Posterior vena cava (tissue), 2 donors: ENCODE measurements around the gene PRDX1. TPM values are rescaled to one million over a fixed set of nuclear protein-coding genes. Genes with fewer than 3 reads are reported as not detected.

ENCODE experiments used
- DNase-seq: peaks from one replicate; pipeline ENCODE4 v3.0.0-alpha.2; 2020; ENCODE audit warnings: low spot score
- intact Hi-C, 2 donors: fragments of 100-400 bp; cut with DNase I; formaldehyde crosslinking; loops; one replicate each; pipeline versions ENCODE4 v1.14.1 to v1.14.2; 2022 to 2023
- total RNA-seq, 2 donors: library from RNA; stranded (reverse); fragmentation: NEBNext Ultra II Directional; extraction: Animal tissue kit (Norgen Biotek cat#: 25700); gene quantifications; one replicate each; pipeline ENCODE4 v1.2.1, GENCODE V29; 2021
- donor health status: DM: yes; HTN: yes; CAD: no.
- donor health status: DM: yes; HTN: yes; CAD: no.

PRDX1 gene
- total RNA-seq, 2 donors from 2014 or later = 255 to 329 TPM

DNA sequence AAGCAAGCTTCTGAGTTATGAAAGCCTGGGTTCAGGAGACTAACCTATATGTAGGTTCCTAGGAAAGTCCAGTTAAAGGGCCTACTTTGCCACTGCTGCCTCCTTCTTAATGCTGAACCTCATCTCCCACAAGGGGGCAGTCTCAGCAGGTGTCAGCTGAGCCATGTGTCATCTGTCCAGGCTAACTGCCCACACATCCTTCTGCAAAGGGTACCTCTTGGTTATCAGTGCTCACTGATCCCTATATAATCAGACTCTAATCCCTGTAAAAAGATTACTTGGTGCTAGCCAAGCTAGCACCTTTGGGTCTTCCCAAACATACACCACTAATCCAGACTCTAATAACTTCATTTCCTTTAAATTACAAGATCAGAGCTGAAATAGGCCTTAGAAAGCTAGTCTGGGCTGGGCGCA lies 9.0 kb downstream of the PRDX1 start:
- intact Hi-C loops = loop anchor here in 1 of 2 donors (10.0 kb wide), 1 partner anchor 1182 kb away; no protein-coding TSS in a partner anchor
- DNase-seq = no peak

- intact Hi-C loops = loop anchor here in 1 of 2 donors (10.0 kb wide), 1 partner anchor 1184 kb away; no protein-coding TSS in a partner anchor
- DNase-seq = no peak
Observed at GRCh38 chr1:45510972-45511527, 10.6 kb downstream of the PRDX1 start.

DNA sequence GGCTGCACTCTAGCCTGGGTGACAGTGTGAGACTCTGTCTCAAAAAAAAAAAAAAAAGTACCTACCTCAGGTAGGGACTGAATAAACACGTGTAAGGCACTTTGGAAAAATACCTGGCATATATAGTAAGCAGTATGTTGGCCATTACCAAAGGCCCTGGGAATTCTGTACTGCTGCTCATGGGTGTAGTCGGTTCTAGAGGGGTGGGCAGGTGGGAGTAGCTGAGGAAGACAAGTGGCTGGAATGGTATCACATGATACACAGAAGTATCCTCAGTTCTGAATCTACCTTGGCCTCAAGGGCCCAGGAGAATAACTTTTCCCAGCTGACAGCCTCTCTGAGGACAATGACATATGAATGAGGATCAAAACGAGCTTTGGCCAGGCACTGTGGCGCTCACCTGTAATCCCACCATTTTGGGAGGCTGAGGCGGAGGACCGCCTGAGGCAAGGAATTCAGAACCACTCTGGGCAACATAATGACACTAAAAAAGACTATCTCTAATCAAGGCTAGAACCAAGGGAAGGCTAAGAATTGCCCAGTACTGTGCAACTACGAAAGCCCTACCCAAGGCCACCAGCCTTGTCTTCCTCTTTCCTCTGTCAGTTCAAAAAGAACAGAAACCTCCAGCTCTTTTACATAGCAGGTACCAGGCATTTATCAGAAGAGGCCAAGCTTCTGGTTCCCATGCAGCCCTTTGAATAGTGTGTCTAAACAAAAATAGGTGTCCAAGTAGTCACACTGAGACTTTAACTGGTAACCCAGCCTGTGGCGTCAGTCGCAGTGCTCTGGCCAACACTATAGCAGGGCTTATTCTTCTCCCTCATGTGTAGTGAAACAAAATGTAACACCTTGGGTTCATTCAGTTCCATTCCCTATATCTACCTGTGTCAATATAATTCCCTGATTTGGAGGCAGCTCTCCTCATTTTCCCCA lies 11.4 kb downstream of the PRDX1 start:
- intact Hi-C loops = loop anchor here in 1 of 2 donors (10.0 kb wide), 1 partner anchor 1184 kb away; no protein-coding TSS in a partner anchor
- DNase-seq = no peak

DNA sequence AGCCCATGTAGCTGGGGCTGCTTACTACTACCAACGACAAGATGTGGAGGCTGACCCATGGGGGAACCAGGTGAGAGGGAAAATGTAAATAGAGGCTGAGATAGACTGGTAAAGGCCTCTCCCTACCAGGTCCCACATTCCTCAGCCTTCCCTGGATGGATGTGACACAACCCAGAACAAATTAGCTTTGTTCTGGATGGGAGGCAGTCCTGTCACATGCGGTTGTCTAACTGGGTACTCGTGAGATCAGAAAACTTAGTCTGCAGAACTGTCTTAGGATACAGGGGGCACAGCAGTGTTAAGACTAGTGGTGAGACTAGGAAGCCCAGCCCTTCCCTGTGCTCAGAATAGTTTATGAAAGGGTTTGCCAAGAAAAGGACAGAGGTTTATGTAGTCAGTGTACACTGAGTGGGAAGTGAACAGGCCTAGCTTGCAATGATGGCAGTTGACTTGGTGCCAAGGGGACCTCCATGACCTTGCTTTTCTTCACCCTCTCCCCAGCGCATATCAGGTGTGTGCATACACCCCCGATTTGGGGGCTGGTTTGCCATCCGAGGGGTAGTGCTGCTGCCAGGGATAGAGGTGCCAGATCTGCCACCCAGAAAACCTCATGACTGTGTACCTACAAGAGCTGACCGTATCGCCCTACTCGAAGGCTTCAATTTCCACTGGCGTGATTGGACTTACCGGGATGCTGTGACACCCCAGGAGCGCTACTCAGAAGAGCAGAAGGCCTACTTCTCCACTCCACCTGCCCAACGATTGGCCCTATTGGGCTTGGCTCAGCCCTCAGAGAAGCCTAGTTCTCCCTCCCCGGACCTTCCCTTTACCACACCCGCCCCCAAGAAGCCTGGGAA lies 13.2 kb downstream of the PRDX1 start:
- no peak for DNase-seq
- intact Hi-C loops = no loop called here

GRCh38 chr1:45507893-45508292 lies 13.8 kb downstream of the PRDX1 start:
- intact Hi-C loops = no loop called here
- no peak for DNase-seq

DNA sequence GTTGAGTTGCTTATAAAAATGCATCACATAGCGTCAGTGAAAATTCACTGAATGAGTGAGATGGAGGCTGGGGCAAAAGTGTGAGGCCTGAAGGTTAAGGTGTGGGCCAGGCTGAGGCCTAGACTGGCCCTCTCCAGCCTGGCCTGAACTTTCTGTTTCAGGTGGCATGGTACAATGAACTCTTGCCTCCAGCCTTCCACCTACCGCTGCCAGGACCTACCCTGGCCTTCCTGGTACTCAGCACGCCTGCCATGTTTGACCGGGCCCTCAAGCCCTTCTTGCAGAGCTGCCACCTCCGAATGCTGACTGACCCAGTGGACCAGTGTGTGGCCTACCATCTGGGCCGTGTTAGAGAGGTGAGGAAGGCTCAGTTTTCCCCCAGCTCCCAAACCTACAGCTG lies 14.5 kb downstream of the PRDX1 start:
- intact Hi-C loops = no loop called here
- no peak for DNase-seq

GRCh38 chr1:45503462-45504360 lies 18.0 kb downstream of the PRDX1 start:
- no peak for DNase-seq
- intact Hi-C loops = no loop called here

DNA sequence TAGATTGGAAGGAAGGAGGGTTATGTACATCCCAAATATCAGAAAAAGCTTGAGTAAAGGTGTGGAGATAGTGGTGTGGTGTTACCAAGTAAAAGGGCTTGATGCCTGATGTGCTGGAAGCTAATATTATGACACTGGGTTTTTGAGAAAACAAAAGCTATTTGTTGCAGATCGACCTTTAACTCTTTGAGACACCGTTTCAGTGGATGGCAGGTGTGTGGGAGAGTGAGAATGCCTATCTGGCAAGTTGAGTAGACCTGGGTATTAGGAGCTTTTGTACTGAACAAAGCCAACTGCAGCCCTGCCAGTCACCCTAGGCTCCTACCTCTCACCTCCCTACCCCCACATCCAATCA lies 20.2 kb downstream of the PRDX1 start:
- intact Hi-C loops = no loop called here

DNA sequence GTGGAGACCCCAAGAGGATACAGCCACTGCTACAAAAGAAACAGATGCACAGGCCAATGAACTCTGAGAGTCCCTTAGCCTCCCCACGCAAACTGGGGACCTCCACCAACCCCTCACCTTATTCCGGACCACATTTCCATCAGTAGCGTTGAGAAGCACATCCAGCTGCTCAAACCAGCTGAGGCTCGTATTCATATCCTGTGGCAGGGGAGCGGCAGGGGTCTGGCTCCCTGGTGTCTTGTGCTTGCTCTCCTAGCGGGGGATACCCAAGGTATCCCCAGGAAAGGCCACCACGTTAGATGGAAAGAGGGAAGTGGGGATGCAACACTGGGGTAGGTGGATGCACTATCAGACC lies 22.3 kb downstream of the PRDX1 start:
- no peak for DNase-seq
- intact Hi-C loops = loop anchor here in 1 of 2 donors (10.0 kb wide), 1 partner anchor 485 kb away; the partner anchor contains the start of genes HECTD3 and UROD

More for the DNA sequence above, 20.2 kb downstream of the PRDX1 start:
- DNase-seq = no peak

DNA sequence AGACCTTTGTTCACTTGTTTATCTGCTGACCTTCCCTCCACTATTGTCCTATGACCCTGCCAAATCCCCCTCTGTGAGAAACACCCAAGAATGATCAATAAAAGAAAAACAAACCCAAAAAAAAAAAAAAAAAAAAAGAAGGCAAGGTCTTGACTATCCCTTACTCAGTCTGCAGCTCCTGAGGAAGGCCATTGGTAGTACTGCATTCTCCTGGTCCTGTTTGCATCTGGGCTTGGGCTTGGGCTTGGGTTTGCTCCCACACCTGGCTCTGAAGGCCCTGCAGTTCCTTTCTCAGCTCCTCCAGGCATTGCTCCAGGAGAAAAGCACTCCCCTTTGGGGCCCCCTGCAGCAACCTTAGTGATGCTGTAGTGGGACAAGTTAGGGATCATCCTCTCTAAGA lies 23.4 kb downstream of the PRDX1 start:
- DNase-seq = no peak
- intact Hi-C loops = loop anchor here in 1 of 2 donors (10.0 kb wide), 1 partner anchor 483 kb away; the partner anchor contains the start of genes HECTD3 and UROD

GRCh38 chr1:45493116-45493697 lies 28.5 kb downstream of the PRDX1 start:
- DNase-seq = no peak
- intact Hi-C loops = loop anchor here (2.0 to 10.0 kb wide), 3 partner anchors 131 to 480 kb away; partner anchors contain the start of genes UROD (in 2 of the 2) and HECTD3 (in 1 of the 2)

DNA sequence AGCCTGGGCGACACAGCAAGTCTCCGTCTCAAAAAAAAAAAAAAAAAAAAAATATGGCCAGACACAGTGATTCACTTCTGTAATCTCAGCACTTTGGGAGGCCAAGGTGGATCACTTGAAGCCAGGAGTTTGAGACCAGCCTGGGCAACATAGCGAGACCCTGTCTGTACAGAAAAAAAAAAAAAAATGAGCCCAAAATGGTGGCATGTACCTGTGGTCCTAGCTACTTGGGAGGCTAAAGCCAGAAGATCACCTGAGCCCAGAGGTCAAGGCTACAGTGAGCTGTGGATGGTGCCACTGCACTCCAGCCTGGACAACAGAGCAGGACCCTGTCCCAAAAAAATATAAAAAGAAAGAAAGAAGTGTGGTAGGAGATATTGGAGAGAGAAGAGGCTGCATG lies 29.0 kb downstream of the PRDX1 start:
- no peak for DNase-seq
- intact Hi-C loops = loop anchor here (2.0 to 10.0 kb wide), 3 partner anchors 130 to 480 kb away; partner anchors contain the start of genes UROD (in 2 of the 2) and HECTD3 (in 1 of the 2)

- intact Hi-C loops = loop anchor here (2.0 to 10.0 kb wide), 4 partner anchors 129 to 479 kb away; partner anchors contain the start of genes UROD (in 2 of the 2) and HECTD3 (in 1 of the 2)
- DNase-seq = no peak
Observed at GRCh38 chr1:45491487-45492260, 30.0 kb downstream of the PRDX1 start.

DNA sequence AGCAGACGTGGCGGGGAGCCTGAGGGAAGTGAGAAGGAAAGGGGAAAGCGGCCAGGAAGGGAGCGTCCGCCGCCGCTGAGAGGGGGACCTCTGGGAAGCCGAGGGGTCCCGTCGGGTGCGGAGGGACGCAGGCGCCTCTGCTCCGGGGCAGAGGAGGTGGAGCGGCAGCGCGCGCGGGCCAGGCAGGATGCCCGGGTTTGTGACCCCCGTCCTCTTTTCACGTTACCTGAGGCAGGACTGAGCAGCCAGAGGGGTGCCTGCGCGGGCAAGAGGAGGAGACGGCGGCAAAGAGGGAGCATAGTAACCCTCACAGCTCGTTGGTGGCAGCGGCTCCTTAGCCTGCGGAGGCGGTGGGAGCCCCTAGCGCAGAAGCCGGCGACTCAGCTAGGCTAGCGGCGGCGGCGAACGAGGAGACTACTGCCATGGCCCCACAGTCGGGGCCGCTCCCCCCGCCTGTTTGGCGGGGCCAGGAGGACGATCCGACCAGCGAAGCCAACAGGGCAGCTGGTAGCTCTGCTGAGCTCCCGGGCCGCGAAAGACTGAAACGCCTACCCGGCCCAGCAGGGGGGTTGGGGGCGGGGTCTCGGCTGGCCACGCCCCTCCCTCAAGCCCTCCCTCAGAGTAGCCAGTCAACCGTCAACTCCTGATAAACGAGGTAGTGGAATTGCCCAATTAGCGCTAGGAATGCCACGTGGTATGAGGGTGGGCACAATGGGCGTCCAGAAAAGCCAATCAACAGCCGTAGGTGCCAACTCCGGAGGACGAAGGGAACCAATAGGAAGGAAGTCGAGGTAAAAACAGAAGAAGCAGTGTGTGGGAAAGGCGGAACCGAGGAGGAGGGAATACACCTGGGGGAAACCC lies 30.8 kb downstream of the PRDX1 start, which contains the start of gene TESK2:
Gene TESK2, minus strand, starts transcription at position 538 of the 861 bp plus-strand sequence. CDS start 33,378 bp downstream, outside the sequence.
- intact Hi-C loops = loop anchor here (2.0 to 10.0 kb wide), 3 partner anchors 129 to 476 kb away; partner anchors contain the start of genes HECTD3 (in 1 of the 2) and UROD (in 1 of the 2)
- peak; percentile 98 for DNase-seq

- no peak for DNase-seq
- intact Hi-C loops = loop anchor here (2.0 to 10.0 kb wide), 3 partner anchors 128 to 475 kb away; partner anchors contain the start of genes HECTD3 (in 1 of the 2) and UROD (in 1 of the 2)
Observed at GRCh38 chr1:45490121-45490625, 31.5 kb downstream of the PRDX1 start.
